Thyroid gland (tissue), 4 donors: ENCODE measurements around the gene PPP1R2. TPM values are rescaled to one million over a fixed set of nuclear protein-coding genes. Genes with fewer than 3 reads are reported as not detected.
A peak's percentile ranks its signal among the peaks of the same experiment; 100 is the strongest.
"Not testable (repeated sequence)": the region's sequence is repeated elsewhere in the genome, so short reads cannot be mapped to it uniquely, and the experiment has no call there.

Source experiments
- DNase-seq, 2 donors: peaks; one replicate each; pipeline ENCODE4 v3.0.0-alpha.2; 2019
- H3K27ac ChIP-seq, 3 donors: fragments of 200-600 bp; sonication (generic); 1 replicate in 2 of 3; 2 replicates in 1 of 3; pipeline ENCODE4 v1.5.1; 2016 to 2019; ENCODE audit warnings: mild to moderate bottlenecking in 1 of 3, moderate library complexity in 1 of 3
- H3K27me3 ChIP-seq: fragments of 200-600 bp; sonication (generic); one replicate; pipeline ENCODE4 v1.5.1; 2019
- H3K36me3 ChIP-seq, 2 donors: fragments of 200-600 bp; sonication (generic); one replicate each; pipeline ENCODE4 v1.5.1; 2016 to 2019
- H3K4me1 ChIP-seq, 2 donors: fragments of 200-600 bp; sonication (generic); one replicate each; pipeline ENCODE4 v1.5.1; 2017 to 2019
- H3K4me3 ChIP-seq, 3 donors: fragments of 200-600 bp; sonication (generic); replicated peaks in 1 of 3; 1 replicate in 2 of 3; 2 replicates in 1 of 3; pipeline ENCODE4 v1.5.1; 2016; ENCODE audit warnings: mild to moderate bottlenecking in 1 of 3
- H3K9me3 ChIP-seq: fragments of 200-600 bp; sonication (generic); one replicate; pipeline ENCODE4 v1.5.1; 2017
- POLR2A ChIP-seq, 2 donors: fragments of 450-650 bp; IDR thresholded peaks; one replicate each; pipeline ENCODE4 v1.6.1; 2017; ENCODE audit warnings: antibody characterized with exemption in 2 of 2, mild to moderate bottlenecking in 2 of 2, moderate library complexity in 1 of 2
- WGBS, 2 donors: methylation state at CpG; one replicate each; pipeline ENCODE4 v1.1.5; 2017; 5-methylcytosine and 5-hydroxymethylcytosine counted together
- intact Hi-C: fragments of 100-400 bp; cut with DNase I; formaldehyde crosslinking; loops from one replicate; pipeline ENCODE4 v1.15.1; 2023
- total RNA-seq, 4 donors: library from RNA; depleted of rRNA; stranded (reverse); fragments of >200 nt; gene quantifications; one replicate each; pipeline ENCODE4 v1.2.3, GENCODE V29; 2016
- TF ChIP-seq, protein P1 (sequence below), 6 experiments: fragments of 200-600 bp in 3 of 6; fragments of 450-650 bp in 3 of 6; sonication (generic) in 3 of 6; IDR thresholded peaks; one replicate each; pipeline ENCODE4 v1.5.1; 2016 to 2019; ENCODE audit warnings: antibody characterized with exemption in 6 of 6, mild to moderate bottlenecking in 2 of 6, inconsistent platforms in 1 of 6, moderate library complexity in 1 of 6

The PPP1R2 gene
- total RNA-seq, 4 donors from 2014 or later, result 76.2 to 113 (median 99.9) TPM

DNA sequence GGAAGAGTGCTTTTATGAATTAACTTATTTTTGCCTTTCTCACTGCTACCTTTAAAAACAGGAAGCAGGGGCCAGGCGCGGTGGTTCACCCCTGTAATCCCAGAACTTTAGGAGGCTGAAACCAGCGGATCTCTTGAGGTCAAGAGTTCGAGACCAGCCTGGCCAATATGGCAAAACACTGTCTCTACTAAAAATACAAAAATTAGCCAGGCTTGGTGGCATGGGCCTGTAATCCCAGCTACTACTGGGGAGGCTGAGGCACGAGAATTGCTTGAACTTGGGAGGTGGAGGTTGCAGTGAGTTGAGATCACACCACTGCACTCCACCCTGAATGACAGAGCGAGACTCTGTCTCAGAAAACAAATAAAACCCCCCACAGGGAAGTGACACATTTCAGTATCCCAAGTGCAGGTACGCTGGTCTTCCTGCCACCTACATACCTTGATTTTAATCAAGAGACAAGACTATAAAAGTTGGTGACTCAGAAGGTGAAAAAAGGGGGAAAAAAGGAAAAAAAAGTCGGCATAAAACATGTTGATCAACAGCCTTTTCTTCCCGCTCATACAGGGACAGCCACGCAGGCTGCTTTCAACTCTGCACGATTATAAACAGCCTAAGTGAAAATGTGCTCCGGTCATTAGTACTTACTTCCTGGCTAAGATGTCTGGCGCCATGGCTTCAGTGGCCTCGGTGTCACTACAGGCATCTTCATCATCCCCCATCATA is 18.8 kb downstream of the PPP1R2 start:
- Histone ChIP-seq H3K4me3 (no peak overlapping the region), H3K27me3 (no peaks in the 10 kb centered on the region)

DNA sequence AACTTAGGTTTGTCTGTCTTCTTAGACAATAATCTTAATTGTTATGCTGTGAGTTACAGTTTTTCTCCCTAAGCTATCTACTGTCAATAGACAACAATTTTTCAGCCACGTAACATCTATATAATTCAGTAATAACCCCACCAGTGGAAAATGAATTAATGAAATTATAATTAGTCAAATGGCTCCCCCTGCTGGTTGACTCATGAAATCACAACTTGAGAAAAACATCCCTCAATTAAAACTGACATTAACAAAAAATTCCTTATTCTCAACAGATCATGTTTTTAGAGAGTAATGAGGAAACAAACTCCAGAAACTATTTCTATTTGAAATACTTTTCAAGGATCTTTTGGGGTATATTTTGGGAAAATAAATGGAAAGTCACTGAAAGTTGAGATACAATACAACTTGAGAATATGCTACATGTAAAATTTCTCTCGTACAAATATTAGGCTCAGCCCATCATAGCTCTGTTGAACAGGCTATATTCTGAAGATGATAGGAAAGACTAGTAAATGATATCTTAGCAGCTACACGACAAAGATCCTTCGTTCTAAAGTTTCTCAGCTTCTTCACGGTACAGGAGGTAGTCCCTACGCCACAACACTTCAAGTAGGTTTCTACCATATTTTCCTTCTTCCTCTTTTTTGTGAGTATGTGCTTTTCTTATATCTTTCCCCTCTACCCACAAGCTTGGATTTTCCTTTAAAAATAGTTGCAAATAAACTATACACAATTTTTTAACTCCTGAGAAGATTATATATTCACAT is 20.7 kb downstream of the PPP1R2 start:
- no peak for TF ChIP-seq POLR2A (IDR thresholded peaks at IDR 0.05)
- TF ChIP-seq, protein P1, sequence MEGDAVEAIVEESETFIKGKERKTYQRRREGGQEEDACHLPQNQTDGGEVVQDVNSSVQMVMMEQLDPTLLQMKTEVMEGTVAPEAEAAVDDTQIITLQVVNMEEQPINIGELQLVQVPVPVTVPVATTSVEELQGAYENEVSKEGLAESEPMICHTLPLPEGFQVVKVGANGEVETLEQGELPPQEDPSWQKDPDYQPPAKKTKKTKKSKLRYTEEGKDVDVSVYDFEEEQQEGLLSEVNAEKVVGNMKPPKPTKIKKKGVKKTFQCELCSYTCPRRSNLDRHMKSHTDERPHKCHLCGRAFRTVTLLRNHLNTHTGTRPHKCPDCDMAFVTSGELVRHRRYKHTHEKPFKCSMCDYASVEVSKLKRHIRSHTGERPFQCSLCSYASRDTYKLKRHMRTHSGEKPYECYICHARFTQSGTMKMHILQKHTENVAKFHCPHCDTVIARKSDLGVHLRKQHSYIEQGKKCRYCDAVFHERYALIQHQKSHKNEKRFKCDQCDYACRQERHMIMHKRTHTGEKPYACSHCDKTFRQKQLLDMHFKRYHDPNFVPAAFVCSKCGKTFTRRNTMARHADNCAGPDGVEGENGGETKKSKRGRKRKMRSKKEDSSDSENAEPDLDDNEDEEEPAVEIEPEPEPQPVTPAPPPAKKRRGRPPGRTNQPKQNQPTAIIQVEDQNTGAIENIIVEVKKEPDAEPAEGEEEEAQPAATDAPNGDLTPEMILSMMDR (IDR thresholded peaks at IDR 0.05), result peak; percentile 6 to 86 (median 66)
- Histone ChIP-seq H3K36me3 (peaks cover 7 to 12% of the 10 kb centered on the region in 2 donors), H3K4me1 (no peaks in the 10 kb centered on the region), H3K27me3 (no peaks in the 10 kb centered on the region), H3K27ac (no peak overlapping the region), H3K4me3 (no peak overlapping the region), H3K9me3 (no peaks in the 10 kb centered on the region)
- no peak for DNase-seq
- WGBS, 2 donors, result 64 to 68% methylated on average over 6 of the region's 6 CpGs
- intact Hi-C loops, result no loop called here

More for the DNA sequence above, 18.8 kb downstream of the PPP1R2 start:
- intact Hi-C loops, result no loop called here
- H3K9me3 ChIP-seq, result no peaks in the 10 kb centered on the region
- no peak for TF ChIP-seq POLR2A (IDR thresholded peaks at IDR 0.05)
- TF ChIP-seq, protein P1 (IDR thresholded peaks at IDR 0.05), result no peak
- peaks cover 3 to 12% of the 10 kb centered on the region in 2 donors for H3K36me3 ChIP-seq
- WGBS, 2 donors, result 86 to 91% methylated on average over 14 of the region's 14 CpGs
- H3K4me1 ChIP-seq, result no peaks in the 10 kb centered on the region
- H3K27ac ChIP-seq, result no peak overlapping the region
- no peak for DNase-seq

DNA sequence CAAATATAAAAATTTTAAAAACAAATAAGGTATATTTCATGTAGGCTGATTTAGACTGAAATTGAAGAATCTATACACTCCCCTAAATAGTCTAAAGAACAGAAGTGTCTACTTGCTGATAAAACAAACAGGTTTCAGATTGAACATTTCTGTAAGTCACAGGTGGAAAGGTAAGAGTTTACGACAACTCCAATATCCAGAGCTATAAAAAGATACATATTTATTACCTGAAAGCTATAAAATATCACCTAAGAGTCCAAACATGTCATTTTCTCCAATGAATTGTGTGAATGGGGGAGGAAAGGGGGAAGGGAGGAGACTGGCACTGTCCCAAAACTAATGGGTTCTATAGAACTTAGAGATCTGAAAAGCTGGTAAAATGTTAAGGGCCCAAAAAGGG is 26.1 kb downstream of the PPP1R2 start:
- DNase-seq, result no peak
- Histone ChIP-seq H3K4me3 (no peak overlapping the region), H3K36me3 (peaks cover 0 to 12% of the 10 kb centered on the region in 2 donors), H3K9me3 (no peaks in the 10 kb centered on the region), H3K4me1 (peaks cover 14 to 18% of the 10 kb centered on the region in 2 donors), H3K27ac (no peak overlapping the region), H3K27me3 (no peaks in the 10 kb centered on the region)
- no peak for TF ChIP-seq POLR2A (IDR thresholded peaks at IDR 0.05)
- TF ChIP-seq, protein P1 (IDR thresholded peaks at IDR 0.05), result no peak
- 96% methylated on average over 1 of the region's 1 CpG for WGBS, 2 donors
- intact Hi-C loops, result no loop called here

DNA sequence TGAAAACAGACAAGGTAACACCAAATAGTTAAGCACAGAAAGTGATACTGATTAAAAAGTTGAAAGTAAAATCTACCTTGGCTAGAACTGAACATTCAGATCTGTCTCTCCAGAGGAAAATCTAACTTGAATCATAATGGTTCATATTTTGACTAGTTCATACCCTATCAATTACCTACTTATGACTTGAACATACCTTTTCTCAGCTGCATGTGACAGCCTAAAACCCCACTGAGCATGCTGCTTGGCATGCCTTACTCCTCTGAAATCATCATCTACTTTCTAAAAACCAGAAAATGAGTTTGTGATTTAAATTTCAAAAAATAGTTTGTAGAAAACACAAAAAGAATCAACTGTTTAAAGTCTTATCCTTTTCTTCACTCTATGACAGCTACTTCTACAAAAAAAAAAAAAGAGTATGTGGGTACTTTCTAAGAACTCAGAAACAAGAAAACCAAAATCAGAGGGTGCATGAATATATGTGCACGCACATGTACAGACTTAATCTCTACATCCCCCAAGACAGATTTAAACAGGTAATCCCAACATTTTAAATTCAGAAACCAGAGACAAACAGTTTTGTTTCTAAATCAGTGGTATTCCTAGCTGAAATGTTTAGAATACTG is 28.4 kb downstream of the PPP1R2 start:
- H3K27me3 ChIP-seq, H3K4me3 ChIP-seq, H3K27ac ChIP-seq, intact Hi-C loops, DNase-seq, H3K9me3 ChIP-seq: not testable (repeated sequence)
- Histone ChIP-seq H3K36me3 (peaks cover 0 to 12% of the 10 kb centered on the region in 2 donors), H3K4me1 (peaks cover 21% of the 10 kb centered on the region in 2 donors)
- 97 to 98% methylated on average over 1 of the region's 1 CpG for WGBS, 2 donors

DNA sequence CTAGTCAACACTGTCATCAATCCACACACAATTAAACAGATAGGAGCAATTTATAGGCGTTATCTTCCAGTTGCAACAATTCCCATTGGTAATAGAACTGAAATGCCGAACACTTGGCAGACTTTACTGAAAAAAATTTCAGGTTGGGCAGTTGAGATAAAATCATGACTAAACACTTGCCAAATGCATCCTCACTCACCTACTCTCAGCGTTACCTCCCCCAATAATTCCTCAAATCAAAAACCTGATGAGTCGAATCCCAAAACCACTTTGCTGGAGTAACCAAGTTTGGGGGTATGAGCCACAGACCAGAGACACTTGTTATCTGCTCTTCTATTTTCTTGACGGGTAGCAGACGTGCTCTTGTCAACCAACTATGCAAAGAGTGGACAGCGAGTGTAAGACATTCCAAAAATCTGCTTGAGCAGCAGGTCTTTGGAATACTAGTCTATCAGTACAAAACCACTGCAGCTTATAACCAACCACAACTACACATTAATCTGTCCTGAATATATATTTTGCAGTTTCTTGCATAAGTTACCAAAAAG is 30.3 kb downstream of the PPP1R2 start:
- Histone ChIP-seq H3K27me3 (no peaks in the 10 kb centered on the region), H3K4me3 (no peak overlapping the region), H3K4me1 (peaks cover 21% of the 10 kb centered on the region in 2 donors), H3K9me3 (no peaks in the 10 kb centered on the region), H3K27ac (no peak overlapping the region), H3K36me3 (peaks cover 0 to 10% of the 10 kb centered on the region in 2 donors)
- WGBS, 2 donors, result 68 to 73% methylated on average over 7 of the region's 7 CpGs
- TF ChIP-seq, protein P1 (IDR thresholded peaks at IDR 0.05), result no peak
- no peak for TF ChIP-seq POLR2A (IDR thresholded peaks at IDR 0.05)
- DNase-seq, result no peak
- intact Hi-C loops, result no loop called here
